ENCODE measurements around the gene EXD3.

The EXD3 gene

DNA sequence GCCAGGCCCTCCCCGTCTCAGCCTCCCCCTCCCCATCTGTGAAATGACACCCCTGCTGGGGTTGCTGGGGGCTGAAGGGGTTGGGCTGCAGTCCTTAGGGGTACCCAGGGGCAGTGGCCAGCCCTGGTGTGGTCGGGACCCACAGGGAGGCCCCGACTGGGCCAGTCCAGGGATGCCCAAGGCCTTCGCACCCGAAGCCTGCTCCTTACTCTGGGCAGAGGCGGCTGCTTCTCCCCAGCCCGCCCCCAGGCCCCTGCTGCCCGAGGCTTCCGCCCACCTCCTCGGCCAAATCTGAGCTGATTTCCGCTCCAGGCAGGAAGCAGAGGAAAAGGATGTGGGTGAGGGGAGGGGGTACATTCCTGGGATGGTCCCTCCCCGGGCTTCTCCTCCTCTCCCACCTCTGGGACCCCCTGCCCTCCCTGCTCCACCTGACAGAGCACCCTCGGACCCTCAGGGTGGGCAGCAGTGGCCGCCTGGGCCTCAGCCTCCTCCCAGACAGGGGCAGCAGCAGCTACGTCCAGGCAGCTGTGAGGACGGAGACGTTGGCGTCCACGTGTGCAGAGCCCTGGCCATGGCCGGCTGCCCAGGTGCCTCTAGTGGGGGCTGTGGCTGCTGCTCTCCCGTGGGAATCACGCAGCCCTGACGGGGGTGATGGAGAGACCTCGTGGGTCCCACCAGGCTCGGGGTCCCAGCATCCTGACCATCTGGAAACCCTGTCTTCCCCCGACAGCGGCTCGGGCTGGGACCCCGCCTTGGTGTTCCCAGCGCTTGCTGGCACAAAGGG, 116.7 kb downstream of the EXD3 start:
- peak; percentile 70 for DNase-seq (ENCODE audit: low spot score)

DNA sequence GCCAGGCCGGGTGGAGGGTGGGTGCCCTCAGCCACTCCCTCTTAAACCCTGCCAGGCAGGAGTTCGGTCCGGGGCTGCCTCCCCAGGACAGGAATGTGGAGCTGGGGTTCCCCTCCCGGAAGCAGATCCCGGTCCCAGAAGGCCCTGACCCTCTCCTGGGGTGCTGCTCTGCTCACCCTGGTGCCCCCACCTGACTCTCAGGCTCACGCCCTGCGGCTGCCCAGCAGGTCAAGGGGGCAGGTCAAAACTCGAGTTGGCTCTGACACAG, 117.2 kb downstream of the EXD3 start:
- no peak for DNase-seq (ENCODE audit: low spot score)

DNA sequence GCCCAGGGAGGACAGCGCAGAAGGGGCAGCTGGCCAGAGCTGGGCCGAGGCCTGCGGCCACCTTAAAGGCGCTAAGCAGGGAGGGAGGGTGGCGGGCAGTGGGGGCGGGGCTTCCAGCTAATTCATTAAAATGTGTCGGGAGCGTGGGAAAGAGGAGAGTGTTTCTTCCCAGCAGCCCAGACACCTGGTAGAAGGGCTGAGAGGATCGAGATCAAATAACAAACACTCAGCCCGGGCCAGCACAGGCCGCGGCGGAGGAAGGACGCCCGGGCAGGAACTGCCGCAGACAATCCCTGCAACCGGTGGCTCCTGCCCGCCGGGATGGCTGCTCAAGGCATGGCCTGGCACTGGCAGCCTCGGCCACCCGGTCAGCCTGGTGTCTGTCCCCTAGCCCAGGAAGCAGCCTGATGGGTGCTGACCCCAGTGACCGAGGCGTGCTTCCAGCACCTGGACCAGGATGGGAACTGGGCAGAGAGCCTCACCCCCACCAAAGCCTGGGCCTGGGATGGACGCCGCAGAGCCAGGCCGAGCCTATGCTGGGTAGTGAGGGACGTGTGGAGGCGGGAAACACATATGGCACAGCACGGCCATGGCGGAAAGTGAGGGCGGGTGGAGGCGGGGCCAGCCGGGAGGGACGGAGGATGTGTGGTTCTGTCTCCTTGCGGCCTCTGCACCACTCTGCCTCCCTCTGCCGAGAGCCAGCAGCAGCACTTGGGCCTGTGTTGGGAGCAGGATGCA, 117.7 kb downstream of the EXD3 start:
- DNase-seq (ENCODE audit: low spot score) = peak; percentile 76

DNA sequence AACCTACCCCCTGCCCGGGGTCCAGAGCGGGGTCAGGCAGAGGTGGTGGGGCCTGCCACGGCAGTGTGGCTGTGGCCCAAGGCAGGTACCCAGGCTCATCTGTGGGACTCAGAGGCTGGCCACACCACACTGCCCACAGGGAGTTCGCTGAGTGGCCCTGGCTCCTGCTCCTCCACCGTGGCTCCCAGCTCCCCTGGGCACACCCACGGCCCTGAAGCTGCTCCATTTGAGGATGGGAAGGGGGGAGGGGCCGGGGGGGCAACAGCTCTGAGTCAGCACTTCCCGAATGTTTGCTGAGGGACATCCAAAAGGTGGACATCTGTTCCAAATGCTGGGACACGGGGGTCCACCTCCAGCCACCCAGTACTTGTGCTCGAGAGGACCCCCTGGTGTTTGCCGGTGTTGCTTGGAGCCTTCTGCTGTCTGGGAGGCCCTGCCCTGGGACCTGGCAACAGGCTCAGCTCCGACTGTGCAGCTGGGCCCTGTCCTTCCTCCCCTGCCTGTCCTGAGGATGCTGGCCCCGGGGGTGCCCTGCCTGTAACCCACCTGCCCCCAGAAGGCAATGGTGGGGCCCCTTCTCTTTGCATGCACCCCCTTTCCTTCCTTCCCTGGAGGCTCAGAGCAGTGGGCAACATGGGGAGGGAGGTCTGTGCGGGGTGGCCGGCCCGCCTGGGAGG, 118.4 kb downstream of the EXD3 start:
- DNase-seq (ENCODE audit: low spot score) = peak; percentile 74

DNA sequence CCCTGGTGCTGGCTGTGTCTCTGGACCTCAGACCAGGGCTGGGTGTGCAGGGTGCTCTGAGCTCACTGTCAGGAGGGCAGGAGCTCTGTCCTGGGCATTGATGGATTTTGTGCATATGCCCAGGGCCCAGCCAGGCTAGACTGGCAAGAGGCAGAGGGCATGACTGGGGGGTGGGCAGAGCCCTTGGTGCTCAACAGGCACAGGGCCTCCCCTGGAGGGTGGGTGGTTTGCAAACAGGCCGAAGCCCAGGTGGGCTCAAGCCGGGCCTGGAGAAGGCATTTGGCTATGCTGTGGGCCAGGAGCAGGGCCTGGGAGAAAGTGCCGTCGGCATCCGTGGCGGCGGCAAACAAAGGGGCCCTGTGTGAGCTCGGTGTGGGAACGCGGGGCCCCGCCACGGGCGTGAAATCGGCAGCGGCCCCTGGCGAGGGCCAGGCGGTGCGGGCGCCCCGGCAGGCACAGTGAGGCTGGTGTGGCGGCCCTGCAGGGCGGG, 119.0 kb downstream of the EXD3 start:
- peak; percentile 64 for DNase-seq (ENCODE audit: low spot score)

DNA sequence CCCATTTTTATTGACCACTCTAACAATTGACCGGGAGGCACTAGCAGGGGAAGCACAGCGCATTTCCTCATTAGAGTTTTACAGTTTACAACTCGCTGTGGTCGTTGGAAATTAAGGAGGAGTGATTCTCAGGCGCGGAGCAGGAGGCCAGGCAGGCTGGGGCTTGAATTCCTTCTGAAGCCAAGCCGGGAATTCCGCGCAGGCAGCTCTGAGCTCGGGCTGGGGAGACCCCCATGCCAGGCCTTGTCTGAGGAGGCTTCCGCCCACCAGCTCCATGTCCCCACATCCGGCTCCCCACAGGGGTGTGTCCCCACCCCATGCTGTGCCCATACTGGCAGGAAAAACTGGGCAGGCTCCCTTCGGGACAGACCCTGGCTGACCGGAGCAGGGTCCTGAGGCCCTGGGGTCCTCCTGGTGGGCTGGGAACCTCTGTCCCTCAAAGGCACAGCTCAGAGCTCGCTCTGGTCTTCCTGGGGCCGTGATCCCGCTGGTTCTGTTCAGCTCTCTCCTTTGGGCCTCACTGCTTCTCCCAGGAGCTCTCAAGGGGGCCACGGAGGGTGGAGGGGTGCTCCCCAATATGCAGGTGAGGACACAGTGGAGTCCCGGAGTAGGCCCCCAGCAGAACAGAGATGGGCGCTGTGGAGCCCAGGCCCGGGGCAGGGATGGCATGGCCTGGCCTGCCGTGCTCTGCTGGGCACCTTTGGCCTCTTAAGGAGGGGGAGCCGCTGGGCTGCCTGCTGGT, 119.6 kb downstream of the EXD3 start:
- peak; percentile 62 for DNase-seq (ENCODE audit: low spot score)

DNA sequence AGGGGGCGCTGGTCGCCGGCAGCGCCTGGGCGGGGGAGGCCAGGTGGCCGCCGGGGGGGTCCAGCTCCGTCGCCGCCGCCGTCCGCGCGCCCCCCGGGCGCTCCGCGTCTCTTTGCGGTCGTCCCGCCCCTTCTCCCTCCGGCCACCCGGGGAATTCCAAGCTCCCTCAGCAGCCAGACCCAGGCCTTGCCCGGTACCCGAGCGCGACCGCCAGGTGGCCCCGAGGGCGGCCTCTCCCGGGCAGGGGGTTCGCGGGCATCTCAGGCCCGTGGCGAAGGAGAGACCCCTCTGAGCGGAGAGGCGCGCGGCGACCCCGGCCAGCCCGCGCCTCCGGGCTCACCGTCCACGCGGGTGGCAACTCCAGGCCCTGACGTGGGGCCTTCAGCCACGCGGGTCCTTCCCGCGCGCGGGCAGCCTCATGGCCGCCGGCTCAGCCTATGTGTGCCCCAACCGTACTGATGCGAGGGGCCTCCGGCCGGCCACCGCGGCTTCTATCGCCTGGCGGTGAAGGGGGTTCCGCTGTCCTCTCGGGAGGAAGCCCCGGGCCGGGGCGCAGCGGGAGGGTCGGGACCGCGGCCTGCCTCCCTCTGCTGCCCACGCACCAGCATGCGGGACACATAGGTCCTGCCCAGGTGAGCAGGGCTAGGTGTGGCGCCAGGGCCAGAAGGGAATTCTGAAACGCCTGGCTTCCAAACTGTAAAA, 120.4 kb downstream of the EXD3 start:
- peak; percentile 64 for DNase-seq (ENCODE audit: low spot score)

DNA sequence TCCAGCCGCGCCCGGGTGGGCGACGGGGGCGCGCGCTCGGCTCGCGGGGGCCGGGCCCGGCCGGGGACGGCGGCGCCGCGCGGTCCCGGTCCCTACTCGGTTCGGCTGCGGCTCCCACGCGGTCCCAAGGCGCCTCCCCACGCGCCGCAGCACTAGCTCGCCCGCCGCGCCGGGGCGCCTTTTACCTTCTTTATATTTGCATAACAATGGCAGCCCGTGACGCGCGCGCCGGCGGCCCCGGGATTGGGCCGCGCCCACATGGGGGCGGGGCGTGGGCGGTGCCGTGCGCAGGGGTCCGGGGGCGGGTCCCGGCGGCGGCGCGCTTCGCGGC, 120.9 kb downstream of the EXD3 start, which contains the start of gene NRARP:
NRARP (minus strand) TSS at position 154 of the 331 bp plus-strand sequence. CDS start 343 bp downstream, outside the sequence.
- DNase-seq (ENCODE audit: low spot score) = peak; percentile 90

DNA sequence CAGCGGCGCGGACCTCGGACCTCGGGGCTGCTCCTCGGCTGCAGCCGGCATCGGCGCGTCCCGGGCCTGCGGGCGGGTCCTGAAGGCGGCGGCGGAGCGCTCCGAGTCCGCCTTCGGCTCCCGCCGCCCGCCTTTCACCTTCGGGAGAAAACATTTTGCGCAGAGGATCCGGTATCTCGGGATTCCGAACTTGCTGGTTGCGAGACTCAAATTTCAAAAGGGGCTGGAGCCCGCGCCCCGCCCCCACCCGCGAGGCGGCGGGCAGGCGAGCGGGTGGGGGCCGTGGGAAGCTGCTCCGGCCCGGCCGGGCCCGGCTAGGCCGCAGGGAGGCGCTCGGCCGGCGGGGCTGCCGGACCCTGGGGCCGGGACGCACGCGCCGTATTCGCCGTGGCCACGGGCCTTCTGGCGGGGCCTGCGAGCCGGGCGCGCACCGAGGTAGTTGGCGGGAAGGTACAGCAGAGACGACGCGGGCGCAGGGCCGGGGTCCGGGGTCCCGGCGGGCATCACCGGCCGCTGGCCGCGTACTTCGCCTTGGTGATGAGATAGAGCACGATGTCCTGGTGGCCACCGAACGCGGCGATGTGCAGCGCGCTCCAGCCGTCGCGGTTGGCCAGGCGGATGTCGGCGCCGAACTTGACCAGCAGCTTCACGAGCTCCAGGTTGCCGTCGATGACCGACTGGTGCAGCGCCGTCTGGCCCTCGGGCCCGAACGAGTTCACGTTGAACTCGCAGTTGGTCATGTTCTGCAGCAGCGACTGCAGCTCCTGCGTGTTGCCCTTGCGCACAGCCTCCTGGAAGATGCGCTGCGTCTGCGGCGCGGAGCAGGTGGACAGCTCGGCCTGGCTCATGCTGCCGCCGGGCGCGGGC, 121.6 kb downstream of the EXD3 start:
- peak; percentile 74 for DNase-seq (ENCODE audit: low spot score)

DNA sequence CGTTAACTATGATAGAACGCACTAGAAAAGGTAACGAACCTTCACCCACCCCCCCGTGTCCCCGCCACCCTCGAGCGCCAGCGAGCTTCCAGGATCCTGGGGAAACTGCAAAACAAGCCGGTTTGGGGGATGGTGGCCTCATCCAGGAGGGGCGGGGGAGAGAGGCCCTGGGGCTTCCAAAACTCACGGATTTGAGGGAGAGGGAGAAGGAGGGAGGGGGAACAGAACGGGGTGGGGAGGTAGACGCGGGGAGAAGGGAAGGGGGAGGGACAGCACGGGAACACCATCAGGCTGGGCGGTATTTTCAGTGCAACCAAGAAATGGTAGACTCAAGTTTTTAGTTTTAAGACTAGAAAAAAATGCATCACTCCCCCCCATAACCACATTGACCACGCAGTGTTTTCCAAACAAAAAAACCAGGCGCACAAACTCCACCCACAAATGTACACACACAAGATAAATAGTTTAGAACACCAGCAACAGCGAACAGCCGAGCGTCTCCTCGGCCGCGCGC, 122.3 kb downstream of the EXD3 start:
- DNase-seq (ENCODE audit: low spot score) = peak; percentile 63

DNA sequence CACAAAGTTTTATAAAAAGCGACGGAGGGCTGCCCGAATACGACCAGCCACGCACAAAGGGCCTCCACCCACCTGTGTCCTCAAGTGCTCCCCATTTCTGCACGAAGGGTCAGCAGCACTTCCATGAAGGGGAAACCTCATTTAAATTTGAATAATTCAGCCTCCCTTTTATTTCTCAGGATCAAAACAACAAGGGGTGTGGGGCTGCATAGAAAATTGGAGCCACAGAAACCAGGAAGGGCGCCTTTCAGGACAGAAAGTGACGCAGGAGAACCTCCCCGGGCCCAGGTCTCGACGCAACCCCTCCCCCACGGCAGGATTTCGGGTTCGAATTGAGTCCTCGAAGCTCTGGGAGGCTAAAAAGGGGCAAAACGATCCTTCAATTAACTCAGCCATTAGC, 123.0 kb downstream of the EXD3 start:
- DNase-seq (ENCODE audit: low spot score) = no peak

DNA sequence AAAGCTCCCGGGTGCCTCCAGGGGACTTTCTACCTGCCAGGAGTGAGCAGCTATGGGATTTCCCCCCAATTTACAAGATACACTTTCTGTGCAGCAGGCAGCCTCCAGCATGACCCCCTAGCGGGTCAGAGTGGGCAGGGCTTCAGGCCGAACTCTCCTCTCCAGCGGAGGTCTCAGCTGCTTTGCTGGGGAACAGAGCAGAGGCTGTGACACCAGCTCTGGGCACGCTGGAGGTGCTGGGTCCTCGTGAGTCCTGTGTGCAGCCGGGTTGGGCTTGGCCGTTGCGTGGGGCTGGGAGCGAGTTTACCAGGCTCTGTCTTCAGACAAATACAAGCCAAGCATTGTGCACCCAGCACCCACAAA, 123.8 kb downstream of the EXD3 start:
- DNase-seq (ENCODE audit: low spot score) = no peak

DNA sequence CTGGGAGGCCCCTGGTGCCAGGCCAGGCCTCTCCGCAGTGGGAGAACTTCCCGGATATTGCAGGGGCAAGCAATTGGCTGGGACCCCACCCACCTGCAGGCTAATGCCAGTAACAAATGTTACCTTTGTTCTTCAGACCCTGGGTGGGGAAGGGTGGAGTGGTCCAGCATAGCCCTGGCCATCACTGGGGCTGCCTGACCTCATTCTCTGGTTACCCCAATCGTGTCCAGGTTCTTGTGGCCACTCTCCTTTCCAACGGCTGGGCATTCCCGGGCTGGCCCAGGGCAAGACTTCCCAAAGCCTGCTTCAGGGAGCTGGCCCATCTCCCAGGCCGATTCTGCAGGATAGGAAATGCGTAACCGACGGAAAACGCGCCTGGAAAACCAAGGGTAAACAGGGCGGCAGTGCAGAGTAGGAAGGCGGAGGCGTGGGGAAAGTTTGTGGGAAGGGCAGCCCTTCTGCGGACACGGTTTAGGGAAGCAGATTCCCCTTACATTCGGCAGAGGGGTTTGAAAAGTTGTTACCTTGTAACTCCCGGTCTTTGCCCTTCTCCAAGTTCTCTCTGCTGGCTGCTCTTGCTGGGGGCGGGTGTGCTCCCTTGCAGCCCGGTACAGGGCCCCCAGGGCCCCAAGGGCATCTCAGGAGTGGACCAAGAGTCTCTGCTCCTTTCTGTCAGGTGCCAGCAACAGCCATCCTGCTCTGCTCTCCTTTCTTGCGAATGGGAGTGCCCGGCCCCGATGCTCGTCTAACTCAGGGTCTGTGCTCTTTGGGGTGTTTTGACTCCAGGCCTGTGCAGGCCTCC, 124.4 kb downstream of the EXD3 start:
- no peak for DNase-seq (ENCODE audit: low spot score)

DNA sequence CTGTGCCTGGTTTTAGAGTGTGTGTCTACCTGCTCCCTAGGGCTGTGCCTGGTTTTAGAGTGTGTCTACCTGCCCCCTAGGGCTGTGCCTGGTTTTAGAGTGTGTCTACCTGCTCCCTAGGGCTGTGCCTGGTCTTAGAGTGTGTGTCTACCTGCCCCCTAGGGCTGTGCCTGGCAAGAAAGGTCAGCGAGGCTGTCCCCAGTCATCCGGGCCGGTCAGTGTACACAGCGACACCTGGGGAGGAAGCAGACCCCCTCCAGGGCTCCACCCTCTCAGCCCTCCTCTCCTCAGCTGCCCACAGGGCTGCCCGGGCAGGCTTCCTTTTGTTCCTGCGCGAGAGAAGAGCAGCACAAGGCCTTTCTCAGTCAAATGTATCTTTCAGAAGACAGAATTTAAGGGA, 125.0 kb downstream of the EXD3 start:
- no peak for DNase-seq (ENCODE audit: low spot score)

DNA sequence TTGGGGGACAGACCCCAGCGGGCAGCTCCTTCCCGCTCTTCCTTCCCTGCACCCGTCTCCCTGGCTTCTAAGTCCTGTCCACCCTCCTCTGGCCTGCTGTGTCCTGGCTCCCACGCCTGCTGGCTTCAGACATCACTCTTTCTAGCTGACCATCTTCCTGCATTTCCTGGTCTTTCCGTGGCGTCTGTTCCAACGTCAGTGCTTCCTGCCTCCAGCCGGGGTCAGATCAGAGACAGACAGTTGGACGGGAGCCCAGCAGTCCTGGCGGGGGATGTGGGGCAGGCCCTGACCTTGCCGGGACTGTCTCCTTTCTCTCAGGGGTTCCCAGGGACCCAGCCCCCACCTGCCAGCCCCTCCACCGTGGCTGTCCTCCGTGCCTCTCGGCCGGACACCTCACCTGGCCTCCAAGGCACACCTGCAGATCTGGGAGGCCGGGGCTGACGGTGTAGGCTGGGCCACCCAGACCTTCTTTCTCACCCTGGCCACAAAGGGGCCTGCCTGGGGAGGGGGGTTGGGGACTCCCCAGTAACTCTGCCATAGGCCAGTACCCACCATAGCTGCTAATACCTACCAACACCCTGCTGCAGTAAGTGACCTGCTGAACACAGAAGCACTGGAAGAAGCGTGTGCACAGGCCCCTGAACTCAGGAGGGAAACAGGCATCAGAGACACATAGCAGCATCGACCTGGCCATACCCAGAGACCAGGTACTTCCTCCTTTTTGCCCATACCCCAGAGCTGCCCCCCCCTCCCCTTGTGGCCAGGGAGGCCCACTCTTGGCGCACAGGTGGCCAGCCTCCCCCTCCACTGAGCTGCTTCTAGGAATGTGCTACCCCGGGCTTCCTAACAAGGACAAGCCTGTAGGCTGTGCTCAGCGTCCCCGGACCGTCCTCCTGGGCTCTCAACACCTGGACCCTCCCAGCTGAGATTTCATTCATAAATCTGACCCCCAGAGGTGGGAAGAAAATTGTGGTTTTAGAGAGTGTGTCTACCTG, 126.0 kb downstream of the EXD3 start:
- no peak for DNase-seq (ENCODE audit: low spot score)

DNA sequence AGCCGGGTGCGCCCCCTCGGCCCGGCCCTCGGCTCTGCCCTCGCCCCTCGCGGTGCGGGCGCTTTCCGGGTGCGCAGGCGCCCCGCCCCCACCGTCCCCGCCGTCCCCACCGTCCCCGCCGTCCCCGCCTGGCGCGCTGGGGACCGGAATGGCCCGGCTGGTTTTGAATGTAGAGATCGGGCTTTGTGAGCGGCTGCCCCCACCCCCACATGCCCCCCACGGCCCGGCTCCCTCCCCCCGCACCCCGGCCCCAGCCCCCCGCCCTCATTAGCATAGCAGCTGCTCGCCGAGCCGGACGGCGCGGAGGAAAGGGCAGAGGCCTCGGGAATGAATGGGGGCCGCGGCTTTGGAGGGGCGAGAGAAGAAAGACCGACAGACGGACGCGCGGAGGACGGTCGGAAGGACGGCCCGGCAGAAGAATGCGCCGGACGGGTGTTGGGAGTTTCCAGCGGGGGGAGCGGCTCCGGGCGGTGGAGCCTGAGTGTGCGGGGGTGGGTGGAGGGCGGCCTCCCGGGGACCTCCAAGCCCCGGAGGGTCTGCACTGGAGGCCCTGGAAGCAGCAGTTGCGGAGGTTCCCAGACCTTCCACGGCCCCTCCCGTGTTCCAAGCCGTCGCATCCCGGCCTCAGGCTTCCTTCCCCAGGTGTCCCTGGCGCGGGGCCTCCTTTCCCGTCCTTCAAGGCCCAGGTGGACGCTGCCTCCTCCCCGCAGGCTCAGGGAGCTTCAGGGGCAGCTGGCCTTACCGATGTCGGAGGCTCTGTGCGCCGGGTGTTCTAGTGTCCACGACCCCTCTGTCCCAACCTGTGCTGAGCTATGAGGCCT, 126.9 kb downstream of the EXD3 start:
- no peak for DNase-seq (ENCODE audit: low spot score)

DNA sequence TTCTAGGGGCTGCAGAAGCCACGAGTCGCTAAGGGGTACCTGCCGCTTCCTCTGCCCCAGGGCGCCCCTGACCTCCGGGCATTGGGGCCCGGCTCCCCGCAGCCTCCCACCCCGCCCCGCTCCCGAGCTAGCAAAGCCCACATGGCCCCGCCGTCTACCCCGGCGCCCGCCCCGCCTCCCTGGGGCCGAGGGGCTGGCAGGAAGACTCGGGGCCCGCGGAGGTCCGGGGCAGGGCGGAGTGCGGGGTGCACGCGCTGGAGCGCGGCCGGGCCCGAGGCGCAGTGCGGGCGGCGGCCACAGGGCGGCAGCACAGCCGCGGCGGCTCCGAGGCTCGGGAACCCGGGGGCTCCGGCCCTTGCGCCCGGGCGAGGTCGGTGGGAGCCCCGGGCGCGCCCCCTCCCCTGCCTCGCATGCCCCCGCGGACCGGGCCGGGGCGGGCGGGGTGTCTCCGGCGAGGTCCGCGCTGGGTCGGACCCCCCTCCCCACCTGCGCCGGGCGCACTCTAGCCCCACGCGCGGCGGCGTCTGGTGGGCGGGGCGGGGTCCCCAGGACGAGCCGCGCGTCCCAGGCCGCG, 127.6 kb downstream of the EXD3 start:
- no peak for DNase-seq (ENCODE audit: low spot score)
